NCI-H2196 treated with DMSO at 0.1 percent for 48 hours (cell line): ENCODE results near the gene SCNN1G.
A peak's percentile ranks its signal among the peaks of the same experiment; 100 is the strongest.
"Not testable (repeated sequence)": the region's sequence is repeated elsewhere in the genome, so short reads cannot be mapped to it uniquely, and the experiment has no call there.

Experiments
- DNase-seq: peaks from one replicate; lab custom pipeline; 2025; ENCODE audit not compliant: unreplicated experiment; lab: John Stamatoyannopoulos, UW

The SCNN1G gene, protein sequence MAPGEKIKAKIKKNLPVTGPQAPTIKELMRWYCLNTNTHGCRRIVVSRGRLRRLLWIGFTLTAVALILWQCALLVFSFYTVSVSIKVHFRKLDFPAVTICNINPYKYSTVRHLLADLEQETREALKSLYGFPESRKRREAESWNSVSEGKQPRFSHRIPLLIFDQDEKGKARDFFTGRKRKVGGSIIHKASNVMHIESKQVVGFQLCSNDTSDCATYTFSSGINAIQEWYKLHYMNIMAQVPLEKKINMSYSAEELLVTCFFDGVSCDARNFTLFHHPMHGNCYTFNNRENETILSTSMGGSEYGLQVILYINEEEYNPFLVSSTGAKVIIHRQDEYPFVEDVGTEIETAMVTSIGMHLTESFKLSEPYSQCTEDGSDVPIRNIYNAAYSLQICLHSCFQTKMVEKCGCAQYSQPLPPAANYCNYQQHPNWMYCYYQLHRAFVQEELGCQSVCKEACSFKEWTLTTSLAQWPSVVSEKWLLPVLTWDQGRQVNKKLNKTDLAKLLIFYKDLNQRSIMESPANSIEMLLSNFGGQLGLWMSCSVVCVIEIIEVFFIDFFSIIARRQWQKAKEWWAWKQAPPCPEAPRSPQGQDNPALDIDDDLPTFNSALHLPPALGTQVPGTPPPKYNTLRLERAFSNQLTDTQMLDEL

DNA sequence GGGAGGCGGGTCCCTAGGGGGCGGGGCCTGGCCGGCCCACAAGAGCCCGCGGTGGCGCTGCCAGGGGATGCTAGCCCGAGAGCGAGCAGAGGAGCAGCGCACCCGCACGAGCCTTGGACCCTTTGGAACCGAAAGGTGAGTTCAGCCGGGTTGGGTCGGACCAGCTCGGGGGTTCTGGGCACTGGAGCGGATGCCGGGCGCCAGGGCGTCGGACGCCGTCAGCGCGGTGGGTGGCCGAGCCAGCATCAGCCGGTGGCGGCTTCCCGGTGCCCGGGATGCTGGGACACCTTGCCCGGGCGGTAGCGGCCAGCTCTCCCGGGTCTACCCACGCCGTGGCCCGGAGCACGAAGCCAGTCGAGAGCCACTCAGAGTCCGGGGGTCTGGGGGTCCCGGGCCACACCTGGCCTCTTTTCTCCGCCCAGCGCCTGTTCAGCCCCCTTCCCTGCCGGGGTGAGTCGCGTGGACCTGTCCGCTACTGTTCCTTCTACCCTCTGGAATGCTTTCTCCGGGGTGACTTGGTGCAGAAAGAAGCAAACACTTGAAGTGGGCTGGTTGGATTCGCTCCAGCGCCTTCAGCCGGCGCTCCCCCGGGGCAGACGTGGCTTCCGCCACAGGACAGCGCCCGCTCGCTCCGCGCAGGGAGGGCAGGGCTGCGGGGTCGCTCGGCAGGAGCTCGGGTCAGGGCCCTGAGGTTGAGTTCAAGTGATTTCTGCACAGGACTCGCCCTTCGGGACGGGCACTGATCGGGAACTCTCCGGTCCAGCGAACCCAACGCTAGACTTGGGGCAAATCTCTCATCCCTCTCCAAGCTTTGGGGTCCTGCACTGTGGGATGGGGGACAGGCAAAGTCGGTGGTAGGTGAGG, at the start of gene SCNN1G:
Gene SCNN1G (plus strand): TSS at position 67 of the 864 bp plus-strand sequence. CDS start 3,527 bp downstream, outside the sequence.
- no peak for DNase-seq

- no peak for DNase-seq
These were observed 49.6 kb upstream of the SCNN1G start for GRCh38 chr16:23132775-23133463.

- peak; percentile 57 for DNase-seq
These were observed 48.3 kb upstream of the SCNN1G start for GRCh38 chr16:23134274-23134673.

- DNase-seq: no peak
These were observed 45.3 kb upstream of the SCNN1G start for GRCh38 chr16:23137256-23137655.

DNA sequence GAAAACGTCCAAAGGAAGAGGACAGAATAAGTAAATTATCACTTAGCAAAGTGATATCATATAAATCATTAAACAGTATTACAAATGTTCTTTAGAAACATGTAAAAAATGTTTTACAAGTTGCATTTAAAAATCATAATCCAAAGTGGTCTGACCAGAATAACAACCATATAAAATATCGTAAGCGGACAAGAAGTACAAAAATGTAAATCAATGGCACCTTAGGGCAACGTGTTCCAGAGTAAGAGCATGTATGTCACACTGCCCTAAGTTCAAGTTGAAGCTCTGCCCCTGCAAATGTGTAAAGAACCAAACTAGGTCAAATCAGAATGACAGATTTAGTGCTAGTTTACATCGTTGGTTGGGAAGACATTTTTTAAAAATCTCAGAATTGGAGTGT, 44.7 kb upstream of the SCNN1G start:
- DNase-seq: no peak

- DNase-seq: no peak
These were observed 42.4 kb upstream of the SCNN1G start for GRCh38 chr16:23140107-23140506.

DNA sequence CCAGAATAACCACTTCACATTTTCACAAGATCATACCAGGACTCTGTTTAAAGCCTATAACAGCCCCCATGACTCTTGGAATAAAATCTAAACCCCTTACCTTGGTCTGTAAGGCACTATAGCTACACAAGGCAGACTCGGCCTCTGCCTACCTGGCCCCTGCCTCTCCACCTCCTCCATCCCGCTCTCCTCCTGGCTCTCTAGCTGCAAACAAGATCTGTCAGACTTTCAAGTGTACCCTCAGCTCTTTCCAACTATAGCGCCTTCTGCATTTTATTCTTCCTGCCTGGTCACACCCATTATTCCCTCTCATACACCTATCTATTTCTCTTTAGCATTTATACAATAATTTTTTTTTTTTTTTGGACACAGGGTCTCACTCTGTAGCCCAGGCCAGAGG, 41.5 kb upstream of the SCNN1G start:
- DNase-seq: no peak

DNA sequence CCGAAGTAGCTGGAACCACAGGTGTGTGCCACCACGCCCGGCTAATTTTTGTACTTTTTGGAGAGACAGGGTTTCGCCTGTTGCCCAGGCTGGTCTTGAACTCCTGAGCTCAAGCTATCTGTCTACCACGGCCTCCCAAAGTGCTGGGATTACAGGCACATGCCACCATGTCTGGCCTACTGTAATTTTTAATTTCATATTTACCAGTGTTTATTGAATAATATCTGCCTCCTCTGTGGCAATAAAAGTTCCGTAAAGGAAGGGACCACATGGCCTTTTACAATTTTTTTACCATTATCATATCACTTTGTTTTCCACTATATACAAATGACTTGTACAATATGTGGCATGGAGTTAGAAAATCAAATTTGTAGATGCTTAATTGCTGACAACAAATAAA, 41.0 kb upstream of the SCNN1G start:
- no peak for DNase-seq

DNA sequence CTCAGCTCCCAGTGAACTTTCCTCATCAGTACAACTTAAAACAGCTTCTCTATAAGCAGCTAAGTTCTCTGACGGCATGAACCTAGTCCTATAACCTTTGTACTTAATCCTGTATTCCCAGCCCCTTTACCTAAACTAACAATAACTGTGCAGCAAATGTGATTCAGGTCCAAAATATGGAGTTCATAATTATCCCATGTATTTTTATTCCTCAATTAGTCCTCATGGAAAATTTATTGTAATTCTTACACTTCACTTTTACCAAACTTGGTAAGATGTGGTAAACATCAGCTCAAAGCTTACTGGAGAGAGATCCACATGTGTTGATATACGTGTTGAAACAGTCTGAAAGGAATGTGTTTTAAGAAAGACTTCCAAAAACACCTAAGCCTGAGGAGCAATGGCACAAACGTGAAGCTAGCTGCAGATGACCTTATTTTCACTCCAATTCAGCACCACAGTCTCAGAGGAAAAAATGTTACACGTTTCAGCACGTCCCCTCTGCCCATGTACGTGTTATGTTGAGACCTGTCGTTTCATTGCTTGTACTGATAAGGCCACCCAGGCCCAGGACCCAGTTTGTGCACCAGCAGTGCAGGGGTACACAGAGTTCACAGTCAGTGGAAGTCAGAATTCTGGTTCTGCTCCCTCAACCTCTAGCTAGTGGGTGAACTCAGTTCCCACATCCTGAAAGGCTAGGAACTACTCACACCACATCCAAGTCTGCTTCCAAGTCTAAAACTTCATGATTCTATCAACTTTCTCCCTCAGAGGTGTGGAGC, 40.4 kb upstream of the SCNN1G start:
- DNase-seq: no peak

GRCh38 chr16:23143391-23143790, 39.2 kb upstream of the SCNN1G start:
- DNase-seq: no peak

DNA sequence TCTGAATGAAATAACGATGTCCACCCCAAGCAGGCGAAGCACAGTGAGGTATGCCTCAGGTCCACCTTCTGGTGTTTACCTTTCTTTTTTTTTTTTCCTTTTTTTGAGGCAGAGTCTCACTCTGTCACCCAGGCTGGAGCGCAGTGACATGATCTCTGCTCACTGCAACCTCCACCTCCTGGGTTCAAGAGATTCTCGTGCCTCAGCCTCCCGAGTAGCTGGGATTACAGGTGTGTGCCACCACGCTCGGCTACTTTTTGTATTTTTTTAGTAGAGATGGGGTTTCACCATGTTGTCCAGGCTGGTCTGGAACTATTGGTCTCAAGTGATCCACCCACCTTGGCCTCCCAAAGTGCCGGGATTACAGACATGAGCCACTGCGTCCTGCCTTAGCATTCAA, 38.2 kb upstream of the SCNN1G start:
- DNase-seq: not testable (repeated sequence)

DNA sequence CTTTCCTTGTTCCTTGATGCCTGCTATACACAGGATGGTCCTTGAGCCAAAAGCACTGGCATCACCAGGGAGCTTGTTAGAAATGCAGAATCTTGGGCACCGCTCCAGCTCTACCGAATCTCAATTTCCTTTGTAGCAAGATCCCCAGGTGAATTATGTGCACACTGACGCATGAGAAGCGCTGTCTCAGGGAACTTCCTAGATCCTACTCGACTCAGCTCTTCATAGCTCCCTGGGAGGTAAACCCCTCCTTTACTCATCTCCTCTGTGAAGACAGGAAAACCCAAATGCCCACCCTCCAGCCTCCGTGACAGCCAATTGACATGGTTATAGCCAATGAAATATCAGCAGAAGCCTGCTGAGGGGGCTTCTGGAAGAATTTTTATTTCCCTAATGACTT, 37.4 kb upstream of the SCNN1G start:
- no peak for DNase-seq

DNA sequence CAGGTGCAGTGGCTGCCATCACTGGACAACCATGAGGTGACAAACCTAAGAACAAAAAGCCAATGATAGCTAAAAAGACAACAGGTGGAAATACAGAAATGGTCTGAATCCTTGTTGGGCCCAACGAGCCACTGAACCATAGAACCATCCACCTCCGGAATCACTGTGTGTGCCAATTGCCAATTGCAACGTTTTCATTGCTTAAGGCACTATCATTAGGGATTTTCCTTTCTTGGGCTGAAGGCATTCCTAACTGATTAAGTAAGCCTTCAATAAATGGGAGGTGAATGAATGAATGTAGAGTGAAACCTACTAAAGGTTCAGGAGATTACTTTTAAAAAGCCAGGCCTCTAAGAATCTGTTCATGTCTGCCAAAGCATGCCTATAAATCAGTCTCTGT, 36.9 kb upstream of the SCNN1G start:
- DNase-seq: no peak

DNA sequence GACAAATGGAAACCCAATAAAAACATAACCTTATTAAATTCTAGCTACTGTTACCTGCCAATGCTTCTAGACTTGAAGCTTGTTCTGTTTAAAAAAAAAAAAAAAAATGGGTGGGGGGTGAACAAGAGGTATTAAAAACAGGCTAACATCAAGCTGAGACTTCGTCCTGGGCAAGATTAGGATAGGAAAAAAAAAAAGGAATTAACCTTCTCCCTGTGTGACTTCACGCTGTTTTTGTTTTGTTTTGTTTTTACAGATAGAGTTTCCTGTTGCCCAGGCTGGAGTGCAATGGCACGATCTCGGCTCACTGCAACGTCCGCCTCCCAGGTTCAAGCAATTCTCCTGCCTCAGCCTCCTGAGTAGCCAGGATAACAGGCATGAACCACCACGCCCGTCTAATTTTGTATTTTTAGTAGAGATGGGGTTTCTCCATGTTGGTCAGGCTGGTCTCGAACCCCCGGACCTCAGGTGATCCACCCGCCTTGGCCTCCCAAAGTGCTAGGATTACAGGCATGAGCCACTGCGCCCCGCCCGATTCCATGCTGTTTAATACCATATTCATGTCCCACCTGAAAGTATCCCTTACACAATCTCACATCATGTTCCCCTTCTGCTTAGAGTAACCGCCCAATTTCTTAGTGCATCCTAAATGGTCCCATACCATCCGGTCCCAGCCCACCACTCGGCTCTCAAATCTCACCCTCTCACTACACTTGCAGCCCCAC, 35.5 kb upstream of the SCNN1G start:
- DNase-seq: no peak

GRCh38 chr16:23147666-23148065, 34.9 kb upstream of the SCNN1G start:
- DNase-seq: no peak

DNA sequence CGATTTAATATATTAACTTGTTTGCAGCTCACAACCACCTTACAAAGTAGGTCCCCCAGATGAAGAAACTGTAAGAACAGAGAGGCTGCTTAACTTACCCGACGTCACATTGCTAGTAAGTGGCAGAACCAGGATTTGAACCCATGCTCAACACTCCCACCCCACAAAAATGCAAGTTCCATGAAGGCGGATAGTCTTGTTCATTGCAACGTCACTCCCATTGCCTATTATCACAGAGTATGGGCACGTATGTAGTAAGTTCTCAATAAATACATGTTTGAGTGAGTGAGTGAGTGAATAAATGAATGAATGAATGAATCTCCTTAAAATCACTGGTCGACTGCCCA, 34.4 kb upstream of the SCNN1G start:
- DNase-seq: no peak

- peak; percentile 37 for DNase-seq
These were observed 33.9 kb upstream of the SCNN1G start for GRCh38 chr16:23148513-23149266.

DNA sequence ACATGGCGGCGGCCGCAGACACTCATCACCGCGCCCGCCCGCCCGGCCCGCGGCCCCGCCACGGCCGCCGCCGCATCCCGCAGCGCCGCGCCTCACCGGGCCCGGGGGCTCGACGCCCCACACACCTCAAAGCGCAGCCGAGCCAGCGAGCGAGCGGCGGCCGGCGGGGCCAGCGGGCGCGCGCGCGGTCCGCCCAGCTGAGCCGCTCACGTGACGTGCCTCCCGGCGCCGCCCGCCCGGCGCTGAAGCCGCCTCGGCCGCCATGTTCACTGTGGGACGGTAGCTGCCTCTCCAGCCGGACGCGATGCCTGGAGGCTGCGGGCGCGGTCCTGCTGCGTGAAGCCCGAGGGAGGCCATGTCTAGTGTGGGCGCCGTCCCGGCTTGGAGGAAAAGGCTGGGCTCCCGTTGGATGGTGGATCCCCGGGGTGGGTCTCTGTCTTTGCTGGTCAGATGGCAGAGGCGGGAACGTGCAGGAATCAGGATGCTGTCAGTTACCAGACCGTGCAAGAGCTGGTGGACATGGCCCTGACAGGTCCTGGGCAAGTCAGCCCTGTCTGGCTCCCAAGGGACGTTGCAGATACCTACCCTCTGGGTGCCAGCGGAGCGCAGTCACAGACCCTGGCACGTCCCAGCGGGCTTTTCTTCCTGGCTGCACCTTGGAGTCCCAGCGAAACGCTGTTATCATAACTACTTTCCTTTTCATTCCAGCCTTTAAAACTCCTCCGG, 33.1 kb upstream of the SCNN1G start, which contains the start of gene USP31:
Gene USP31 (minus strand): TSS at position 186 of the 726 bp plus-strand sequence. CDS start 182 bp downstream, at position 4.
- peak; percentile 91 for DNase-seq
